ENCODE data around the gene CRYBG2. TPM values are rescaled to one million over a fixed set of nuclear protein-coding genes. Genes with fewer than 3 reads are reported as not detected.
"Not testable (repeated sequence)": the region's sequence is repeated elsewhere in the genome, so short reads cannot be mapped to it uniquely, and the experiment has no call there.

CRYBG2 gene
- total and polyA plus RNA-seq, 10 of the 15 experiments (the other 5 are each of a cell fraction or from before 2014, with no cell fraction given) = 0.03 to 1.2 (median 0.11) TPM; not detected in 4

DNA sequence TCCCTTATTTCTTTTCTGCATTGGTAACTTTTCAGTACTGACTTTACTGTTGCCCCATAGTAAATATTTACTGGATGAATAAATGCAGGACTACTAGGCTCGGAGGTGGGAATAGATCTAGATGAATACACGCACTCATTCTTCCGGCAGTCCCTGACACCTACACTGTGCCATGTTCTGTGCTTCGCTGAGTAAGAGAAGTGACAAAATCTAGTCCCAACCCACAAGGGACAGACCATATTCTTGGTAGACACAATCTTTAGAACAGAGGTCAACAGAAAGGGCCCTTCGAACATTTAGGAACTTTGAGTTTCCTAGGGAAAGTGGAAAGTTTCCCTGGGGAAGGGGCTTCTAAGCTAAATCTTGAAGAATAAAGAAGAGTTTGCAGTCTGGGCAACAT lies 39.4 kb downstream of the CRYBG2 start:
- ChIA-PET RAD21 (ENCODE audit: unreplicated experiment) (interaction anchor here (0.9 to 10.4 kb wide), 7 partner anchors 8 to 103 kb away, joined by 3 to 477 read pairs (median 3); partner anchors contain the start of gene SH3BGRL3), CTCF (interaction anchor here (0.6 to 11.6 kb wide), 5 partner anchors 12 to 103 kb away, joined by 3 to 879 read pairs (median 4); partner anchors contain the start of genes CEP85 and SH3BGRL3), POLR2A (interaction anchor here (0.5 to 10.6 kb wide), 5 partner anchors 7 to 505 kb away, joined by 3 to 253 read pairs (median 3); partner anchors contain the start of genes DHDDS and UBXN11), SMC1A (ENCODE audit: uncharacterized antibody, unreplicated experiment) (interaction anchor here (1.0 to 14.9 kb wide), 6 partner anchors 7 to 63 kb away, joined by 3 to 474 read pairs (median 3); partner anchors contain the start of genes SH3BGRL3 and UBXN11)
- H4K20me1 ChIP-seq (ENCODE audit: control insufficient read depth, insufficient read depth) = no peaks in the 10 kb centered on the region
- H3K9ac ChIP-seq (ENCODE audit: control insufficient read depth, insufficient read depth, low read length) = no peak overlapping the region; the same call in 1 of the 2 replicates
- no peak for FAIRE-seq
- H2AFZ ChIP-seq (ENCODE audit: control insufficient read depth, low read depth, low read length) = peak overlapping the region; percentile 65
- H3K4me3 ChIP-seq = no peak overlapping the region
- ATAC-seq = no peak
- TF ChIP-seq BMI1 (IDR thresholded peaks at IDR 0.05; ENCODE audit: borderline replicate concordance) = no peak
- no peak for TF ChIP-seq POU2F2 (IDR thresholded peaks at IDR 0.05; ENCODE audit: borderline replicate concordance, low read depth, low read length)
- TF ChIP-seq NFXL1 (IDR thresholded peaks at IDR 0.05; ENCODE audit: borderline replicate concordance) = no peak
- TF ChIP-seq, protein P1, sequence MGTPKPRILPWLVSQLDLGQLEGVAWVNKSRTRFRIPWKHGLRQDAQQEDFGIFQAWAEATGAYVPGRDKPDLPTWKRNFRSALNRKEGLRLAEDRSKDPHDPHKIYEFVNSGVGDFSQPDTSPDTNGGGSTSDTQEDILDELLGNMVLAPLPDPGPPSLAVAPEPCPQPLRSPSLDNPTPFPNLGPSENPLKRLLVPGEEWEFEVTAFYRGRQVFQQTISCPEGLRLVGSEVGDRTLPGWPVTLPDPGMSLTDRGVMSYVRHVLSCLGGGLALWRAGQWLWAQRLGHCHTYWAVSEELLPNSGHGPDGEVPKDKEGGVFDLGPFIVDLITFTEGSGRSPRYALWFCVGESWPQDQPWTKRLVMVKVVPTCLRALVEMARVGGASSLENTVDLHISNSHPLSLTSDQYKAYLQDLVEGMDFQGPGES (IDR thresholded peaks at IDR 0.05) = no peak
- TF ChIP-seq CHD2 (IDR thresholded peaks at IDR 0.05; ENCODE audit: borderline replicate concordance, low read depth, low read length) = no peak
- TF ChIP-seq EP300 (IDR thresholded peaks at IDR 0.05; ENCODE audit: borderline replicate concordance in 1 of 2, control insufficient read depth in 1 of 2, low read depth in 2 of 2, low read length in 2 of 2) = no peak
- no peak for TF ChIP-seq BCL11A (IDR thresholded peaks at IDR 0.05; ENCODE audit: low read depth, low read length)
- WGBS (ENCODE audit: insufficient coverage, insufficient replicate concordance, low lambda C conversion rate, missing lambda C conversion rate) = 21% methylated on average over 5 of the region's 5 CpGs
- H3K9me3 ChIP-seq (replicated peaks; ENCODE audit: control insufficient read depth, insufficient read depth, low read length) = no peaks in the 10 kb centered on the region
- H3K27me3 ChIP-seq (replicated peaks in 1 of 2; ENCODE audit: control insufficient read depth in 2 of 2, insufficient read depth in 2 of 2, low read length in 1 of 2) = no peaks in the 10 kb centered on the region
- H3K79me2 ChIP-seq (ENCODE audit: control insufficient read depth, insufficient read depth, low read length) = peaks cover 17% of the 10 kb centered on the region
- peak overlapping the region; percentile 96 for H3K4me2 ChIP-seq (ENCODE audit: control insufficient read depth, insufficient read depth)
- in situ Hi-C loops (cut with MboI) (no loop called here), intact Hi-C loops (cut with micrococcal nuclease; ENCODE audit: unreplicated experiment) (no loop called here)
- peaks cover 44% of the 10 kb centered on the region for H3K4me1 ChIP-seq (ENCODE audit: control insufficient read depth, insufficient read depth, low read length)
- BruUV-seq (replicated peaks) = no TSS peak
- DNase-seq (ENCODE audit: low read depth, low spot score) = no peak
- H3K36me3 ChIP-seq (ENCODE audit: control insufficient read depth in 2 of 2, insufficient read depth in 2 of 2, low read length in 1 of 2) = no peaks in the 10 kb centered on the region
- H3K27ac ChIP-seq (ENCODE audit: control insufficient read depth, insufficient read depth) = peak overlapping the region; percentile 59

DNA sequence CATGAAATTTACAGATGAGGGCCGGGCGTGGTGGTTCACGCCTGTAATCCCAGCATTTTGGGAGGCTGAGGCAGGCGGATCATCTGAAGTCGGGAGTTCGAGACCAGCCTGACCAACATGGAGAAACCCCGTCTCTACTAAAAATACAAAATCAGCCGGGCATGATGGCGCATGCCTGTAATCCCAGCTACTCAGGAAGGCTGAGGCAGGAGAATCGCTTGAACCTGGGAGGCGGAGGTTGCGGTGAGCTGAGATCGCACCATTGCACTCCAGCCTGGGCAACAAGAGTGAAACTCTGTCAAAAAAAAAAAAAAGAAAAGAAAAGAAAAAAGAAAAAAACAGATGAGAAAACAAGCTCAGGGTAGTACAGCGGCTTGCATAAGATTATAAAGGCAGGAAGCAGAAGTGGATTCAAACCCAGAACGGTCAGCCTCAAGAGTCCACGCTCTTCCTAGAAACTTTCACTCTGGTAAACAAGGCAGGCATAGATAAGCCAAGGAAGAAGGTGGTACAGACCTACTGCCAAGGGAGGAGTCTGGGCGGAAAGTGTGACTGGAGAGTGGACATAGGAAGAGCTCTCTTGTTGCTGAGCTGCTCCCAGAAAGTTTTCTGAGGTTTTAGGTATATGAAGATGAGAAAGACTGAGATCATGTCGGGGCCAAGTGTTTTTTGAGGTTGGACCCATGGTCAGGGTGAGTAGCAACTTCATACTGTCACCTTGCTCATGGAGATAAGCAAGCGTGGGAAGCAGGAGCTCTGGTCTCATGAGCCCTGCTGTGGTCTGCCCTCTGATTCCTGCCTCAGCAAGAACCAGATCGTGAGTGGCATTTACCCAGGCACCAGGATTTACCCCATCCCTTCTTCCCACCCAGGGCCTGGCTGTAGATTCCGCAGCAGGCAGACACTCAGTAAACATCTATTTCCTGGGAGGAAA lies 45.7 kb downstream of the CRYBG2 start:
- H3K4me3 ChIP-seq; H3K27me3 ChIP-seq (replicated peaks in 1 of 2; ENCODE audit: control insufficient read depth in 2 of 2, insufficient read depth in 2 of 2, low read length in 1 of 2); intact Hi-C loops (cut with micrococcal nuclease; ENCODE audit: unreplicated experiment); ATAC-seq; DNase-seq (ENCODE audit: low read depth, low spot score); H3K27ac ChIP-seq (ENCODE audit: control insufficient read depth, insufficient read depth); H2AFZ ChIP-seq (ENCODE audit: control insufficient read depth, low read depth, low read length); H3K9me3 ChIP-seq (replicated peaks; ENCODE audit: control insufficient read depth, insufficient read depth, low read length); H3K36me3 ChIP-seq (ENCODE audit: control insufficient read depth in 2 of 2, insufficient read depth in 2 of 2, low read length in 1 of 2); BruUV-seq (replicated peaks); H3K79me2 ChIP-seq (ENCODE audit: control insufficient read depth, insufficient read depth, low read length); H3K9ac ChIP-seq (ENCODE audit: control insufficient read depth, insufficient read depth, low read length); FAIRE-seq; in situ Hi-C loops (cut with MboI); H4K20me1 ChIP-seq (ENCODE audit: control insufficient read depth, insufficient read depth): not testable (repeated sequence)
- RAD21 ChIA-PET (ENCODE audit: unreplicated experiment) = interaction anchor here (1.4 to 3.9 kb wide), 6 partner anchors 10 to 26 kb away, joined by 3 to 27 read pairs (median 14); partner anchors contain the start of gene CD52
- Histone ChIP-seq H3K4me1 (ENCODE audit: control insufficient read depth, insufficient read depth, low read length) (peaks cover 16% of the 10 kb centered on the region), H3K4me2 (ENCODE audit: control insufficient read depth, insufficient read depth) (peak overlapping the region; percentile 98; the same call in 1 of the 2 replicates)
- 83% methylated on average over 18 of the region's 21 CpGs for WGBS (ENCODE audit: insufficient coverage, insufficient replicate concordance, low lambda C conversion rate, missing lambda C conversion rate)
- CTCF ChIA-PET = interaction anchor here (0.9 to 4.8 kb wide), 6 partner anchors 8 to 32 kb away, joined by 3 to 34 read pairs (median 7); no protein-coding TSS in a partner anchor
- SMC1A ChIA-PET (ENCODE audit: uncharacterized antibody, unreplicated experiment) = interaction anchor here (1.2 to 3.0 kb wide), 5 partner anchors 9 to 30 kb away, joined by 4 to 40 read pairs (median 9); partner anchors contain the start of gene CD52
- POLR2A ChIA-PET = interaction anchor here (0.6 to 5.6 kb wide), 7 partner anchors 9 to 1262 kb away, joined by 4 to 58 read pairs (median 5); partner anchors contain the start of gene CD52

Data from GM12878 (cell line).